GM18526 (cell line): ENCODE data around the gene DISC1.

Experiments used
- POLR2A ChIP-seq: IDR thresholded peaks from 3 replicates; pipeline ENCODE4 v1.6.1; 2011; ENCODE audit not compliant: insufficient read length; ENCODE audit errors: extremely low read depth

DISC1 gene

GRCh38 chr1:231878737-231879136, 252.1 kb downstream of the DISC1 start:
- no peak for TF ChIP-seq POLR2A

GRCh38 chr1:231879296-231879695, 252.7 kb downstream of the DISC1 start:
- TF ChIP-seq POLR2A = no peak

DNA sequence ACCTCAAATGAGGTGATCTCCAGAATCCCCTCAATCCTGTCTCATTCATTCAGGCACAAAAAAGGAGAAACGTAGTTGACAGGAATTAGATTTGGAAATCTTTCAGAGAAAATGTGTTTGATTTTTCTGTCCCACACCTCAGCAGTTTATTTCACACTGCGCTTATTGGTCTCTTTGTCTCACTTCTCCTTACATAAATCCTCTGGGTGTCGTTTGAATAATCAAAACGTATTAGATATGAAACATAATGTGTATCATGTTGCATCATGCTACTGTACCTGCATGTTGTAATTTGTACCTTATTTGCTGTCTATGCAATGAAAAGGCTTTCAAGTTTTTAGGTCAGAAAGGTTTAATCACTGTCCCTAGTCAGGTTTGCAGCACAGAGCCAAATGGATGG, 255.7 kb downstream of the DISC1 start:
- TF ChIP-seq POLR2A = no peak

DNA sequence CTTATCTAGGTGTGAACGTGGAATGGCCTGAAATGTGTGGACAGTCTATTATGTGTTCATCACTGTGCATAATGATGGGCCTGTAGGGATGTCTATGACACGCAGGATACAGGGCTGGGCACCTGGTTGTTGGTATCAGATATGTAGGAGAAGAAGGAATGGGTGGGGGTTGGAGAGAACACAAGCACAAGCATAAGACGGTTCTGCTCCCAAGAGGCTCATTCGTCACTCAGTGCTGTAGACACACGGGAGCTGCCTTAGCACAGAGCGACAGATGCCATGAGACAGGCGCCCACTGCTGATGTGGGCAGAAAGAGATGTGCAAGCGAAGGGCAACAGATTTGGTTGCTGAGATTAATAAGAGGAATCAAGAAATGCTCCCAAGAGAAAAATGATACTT, 256.2 kb downstream of the DISC1 start:
- no peak for TF ChIP-seq POLR2A

GRCh38 chr1:231883382-231883781, 256.8 kb downstream of the DISC1 start:
- TF ChIP-seq POLR2A = no peak

DNA sequence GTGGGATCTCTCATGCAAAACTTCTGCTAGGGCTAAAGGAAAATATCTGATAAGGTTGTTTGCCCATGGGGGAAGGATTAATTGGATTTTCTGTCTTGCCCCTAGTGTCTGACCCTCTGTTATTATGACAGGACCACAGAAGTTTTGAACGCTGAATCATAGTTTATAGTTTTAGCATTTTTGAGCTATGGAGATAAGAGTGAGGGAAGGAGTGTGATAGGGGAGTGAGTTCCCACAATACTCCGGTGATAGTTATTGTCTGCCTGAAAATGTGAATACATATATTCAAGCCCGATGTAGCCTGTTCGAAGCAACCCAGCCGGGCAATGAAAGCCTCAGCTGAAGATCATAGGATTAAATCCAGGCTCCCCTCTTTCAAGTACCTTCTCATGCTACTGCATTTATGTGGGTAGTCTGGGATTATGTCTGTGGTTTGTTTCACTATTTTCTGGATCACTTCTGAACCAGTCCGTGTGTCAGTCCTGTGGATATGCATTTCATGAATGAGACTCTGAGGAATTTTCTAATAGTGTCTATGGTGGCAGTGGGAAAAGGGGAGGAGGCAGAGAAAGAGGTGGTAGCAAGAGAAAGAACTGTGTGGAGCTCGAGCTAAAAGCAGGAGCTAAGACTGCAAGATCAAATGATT, 258.7 kb downstream of the DISC1 start:
- no peak for TF ChIP-seq POLR2A

DNA sequence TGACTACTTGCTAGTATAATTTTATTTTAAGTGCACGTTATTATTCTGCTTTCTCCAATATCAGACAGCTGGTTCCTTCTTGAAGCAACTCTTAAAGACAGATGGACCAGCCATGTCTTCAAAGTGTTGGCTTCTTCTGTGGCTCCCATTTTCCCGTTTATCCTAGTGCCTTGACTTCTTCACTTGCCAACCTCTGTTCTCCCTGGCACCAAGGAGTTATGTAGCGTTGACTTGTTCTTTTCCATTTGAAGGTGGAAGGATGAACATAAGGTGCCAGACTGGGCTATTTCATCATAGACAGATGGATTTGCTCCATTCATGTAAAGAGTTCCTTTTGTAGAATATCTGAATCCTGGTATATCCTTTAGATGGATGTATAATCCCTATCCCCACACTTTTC, 260.6 kb downstream of the DISC1 start:
- no peak for TF ChIP-seq POLR2A

DNA sequence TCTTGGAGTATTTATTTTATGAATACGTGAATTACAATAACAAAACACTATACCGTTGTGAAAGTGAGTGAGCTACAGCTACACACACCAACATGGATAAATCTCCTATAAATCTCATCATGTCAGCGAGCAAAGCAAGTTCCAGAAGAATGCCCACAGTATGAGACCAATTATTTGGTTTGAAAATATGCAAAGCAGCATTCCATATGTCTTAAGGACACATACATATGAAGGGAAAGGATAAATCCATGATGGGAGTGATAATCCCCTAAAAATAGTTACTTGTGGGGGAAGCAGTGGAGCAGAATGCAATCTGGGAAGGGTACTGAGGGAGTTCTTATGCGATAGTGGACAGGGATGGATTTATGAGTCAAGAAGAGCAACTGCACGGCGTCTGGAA, 261.3 kb downstream of the DISC1 start:
- TF ChIP-seq POLR2A = no peak

DNA sequence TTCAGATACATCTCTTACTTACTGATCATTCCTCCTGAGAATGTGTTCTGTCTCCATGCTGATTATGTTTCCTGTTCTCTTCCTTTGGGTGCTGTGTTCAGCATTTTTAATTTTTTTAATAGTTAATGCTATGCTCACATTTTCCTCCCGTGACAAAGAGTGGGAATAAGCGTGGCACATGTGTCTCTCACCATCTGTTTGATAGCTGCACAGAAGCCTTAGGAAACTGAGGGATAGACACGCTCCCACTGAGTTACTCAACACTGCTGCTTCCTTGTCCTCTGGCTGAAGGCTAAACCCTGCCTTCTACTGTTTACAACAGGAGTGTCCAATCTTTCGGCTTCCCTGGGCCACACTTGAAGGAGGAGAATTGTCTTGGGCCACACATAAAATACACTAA, 264.2 kb downstream of the DISC1 start:
- TF ChIP-seq POLR2A = no peak

GRCh38 chr1:231893400-231894102, 267.0 kb downstream of the DISC1 start:
- TF ChIP-seq POLR2A = no peak

GRCh38 chr1:231896806-231897205, 270.2 kb downstream of the DISC1 start:
- no peak for TF ChIP-seq POLR2A

GRCh38 chr1:231899046-231899445, 272.5 kb downstream of the DISC1 start:
- no peak for TF ChIP-seq POLR2A

DNA sequence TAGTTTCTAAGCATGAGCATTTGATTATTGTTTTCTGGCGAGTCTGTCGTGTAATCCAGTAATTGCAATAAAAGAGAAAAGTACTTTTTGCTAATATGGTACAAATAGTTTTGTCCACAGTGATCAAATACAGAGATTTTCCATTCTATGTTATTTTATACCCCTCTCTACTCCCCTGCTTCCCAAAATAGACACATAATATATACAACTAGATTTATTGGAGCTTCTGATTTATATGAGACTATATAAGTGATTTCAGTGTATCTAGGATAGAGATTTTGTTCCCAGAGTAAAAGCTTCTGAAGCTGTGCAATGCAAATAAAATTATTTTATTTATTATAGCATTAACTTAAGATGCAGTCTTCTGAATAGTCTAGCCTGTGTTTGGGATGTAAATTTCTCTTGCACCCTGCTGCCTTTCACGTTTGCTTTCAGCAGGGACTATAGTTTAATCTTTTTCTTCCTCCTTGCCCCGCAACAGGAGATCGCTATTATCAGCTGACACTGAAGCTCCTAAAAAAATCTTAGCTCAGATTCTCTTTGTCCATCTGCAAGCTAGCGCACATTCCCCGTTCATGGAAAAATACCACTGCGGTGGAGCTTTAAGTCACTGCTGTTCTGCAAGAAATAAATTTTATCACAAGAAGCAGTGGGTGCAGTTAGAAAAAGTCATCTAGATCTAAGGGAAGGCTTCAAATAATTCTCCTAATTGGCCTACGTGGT, 273.3 kb downstream of the DISC1 start:
- no peak for TF ChIP-seq POLR2A

GRCh38 chr1:231903586-231904081, 277.0 kb downstream of the DISC1 start:
- no peak for TF ChIP-seq POLR2A

GRCh38 chr1:231913493-231913892, 286.9 kb downstream of the DISC1 start:
- no peak for TF ChIP-seq POLR2A
